ENCODE results near the gene FNBP1. TPM values are rescaled to one million over a fixed set of nuclear protein-coding genes. Genes with fewer than 3 reads are reported as not detected.
"Not testable (repeated sequence)": the region's sequence is repeated elsewhere in the genome, so short reads cannot be mapped to it uniquely, and the experiment has no call there.

FNBP1 gene
- total and polyA plus RNA-seq, 8 donors = 30.4 to 51.8 (median 34.4) TPM

DNA sequence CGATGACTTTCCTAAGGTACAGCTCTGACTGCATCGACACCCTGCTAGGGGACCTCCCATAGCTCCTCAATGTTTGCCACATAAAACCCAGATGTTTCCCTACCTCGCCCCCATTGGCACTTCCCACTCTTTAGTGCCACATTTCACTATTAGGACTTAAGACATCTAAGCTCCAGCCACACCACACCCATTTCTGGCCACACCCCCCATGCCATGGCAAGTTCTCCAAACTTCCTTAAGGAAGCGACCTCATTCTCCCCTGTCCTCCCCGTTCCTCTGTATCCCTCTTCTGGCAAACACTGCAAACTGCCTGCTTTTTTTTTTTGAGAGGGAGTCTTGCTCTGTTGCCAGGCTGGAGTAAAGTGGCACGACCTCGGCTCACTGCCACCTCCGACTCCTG, 144.8 kb downstream of the FNBP1 start:
- Histone ChIP-seq H3K36me3 (peaks cover 0 to 75% of the 10 kb centered on the region in 2 donors), H3K27ac (peak overlapping the region in 1 of 2 donors; percentile 28), H3K27me3 (no peaks in the 10 kb centered on the region), H3K4me1 (peaks cover 0 to 18% of the 10 kb centered on the region in 2 donors), H3K4me3 (no peak overlapping the region), H3K9me3 (no peaks in the 10 kb centered on the region)
- intact Hi-C loops (cut with DNase I) = no loop called here
- DNase-seq (peak in 1 of 4 donors; percentile 46), ATAC-seq (peak; percentile 70)
- TF ChIP-seq CTCF (IDR thresholded peaks at IDR 0.05) = no peak

- no peak for TF ChIP-seq CTCF (IDR thresholded peaks at IDR 0.05)
- Histone ChIP-seq H3K4me3 (no peak overlapping the region), H3K4me1 (peaks cover 0 to 27% of the 10 kb centered on the region in 2 donors), H3K27ac (no peak overlapping the region), H3K27me3 (no peaks in the 10 kb centered on the region), H3K36me3 (peaks cover 0 to 66% of the 10 kb centered on the region in 2 donors), H3K9me3 (no peaks in the 10 kb centered on the region)
- ATAC-seq (no peak), DNase-seq (no peak)
- intact Hi-C loops (cut with DNase I) = no loop called here
Observed at GRCh38 chr9:129897263-129897662, 145.7 kb downstream of the FNBP1 start.

DNA sequence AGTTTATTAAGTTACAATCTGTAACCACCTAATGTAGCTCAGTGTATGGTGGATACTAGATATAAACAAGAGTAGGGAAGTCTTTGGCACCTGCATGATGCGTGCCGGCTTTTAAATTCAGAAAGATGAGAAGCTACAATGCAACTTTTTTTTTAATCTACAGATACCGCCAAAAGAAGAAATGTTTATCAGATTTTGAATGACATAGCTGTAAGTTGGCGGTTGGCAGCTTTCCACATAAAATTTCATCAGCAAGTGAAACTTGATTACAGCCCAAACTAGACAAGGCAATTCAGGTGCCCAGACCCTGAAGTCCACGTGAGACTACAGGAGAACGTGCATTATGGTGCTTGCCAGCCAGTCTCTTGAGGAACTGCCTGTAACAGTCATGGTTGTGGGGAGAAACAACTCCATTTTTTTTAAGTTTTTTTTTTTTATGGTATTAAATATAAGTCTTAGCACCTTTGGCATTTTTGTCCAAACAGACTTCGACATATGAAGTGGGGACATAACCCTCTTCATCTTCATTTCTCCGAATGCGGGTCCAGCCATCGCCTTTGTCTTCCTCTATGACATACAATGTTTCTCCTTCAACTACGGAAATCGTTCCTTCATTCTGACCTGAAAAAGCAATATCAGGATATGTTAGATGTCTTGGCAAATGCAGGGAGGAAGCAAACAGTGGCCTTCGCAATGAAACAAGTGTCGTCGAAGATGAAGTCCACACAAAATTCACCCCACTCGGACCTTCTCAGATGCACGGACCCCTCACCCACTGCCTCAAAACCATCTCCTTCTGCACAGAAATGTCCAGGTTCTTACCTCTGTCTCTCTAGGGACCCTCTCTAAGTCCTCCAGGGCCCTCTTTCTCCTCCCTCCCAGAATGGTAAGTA, 147.4 kb downstream of the FNBP1 start:
- ATAC-seq (no peak), DNase-seq (no peak)
- Histone ChIP-seq H3K4me1 (peaks cover 0 to 40% of the 10 kb centered on the region in 2 donors), H3K9me3 (no peaks in the 10 kb centered on the region), H3K4me3 (no peak overlapping the region), H3K36me3 (peaks cover 0 to 52% of the 10 kb centered on the region in 2 donors), H3K27ac (no peak overlapping the region), H3K27me3 (no peaks in the 10 kb centered on the region)
- intact Hi-C loops (cut with DNase I) = no loop called here
- no peak for TF ChIP-seq CTCF (IDR thresholded peaks at IDR 0.05)

DNA sequence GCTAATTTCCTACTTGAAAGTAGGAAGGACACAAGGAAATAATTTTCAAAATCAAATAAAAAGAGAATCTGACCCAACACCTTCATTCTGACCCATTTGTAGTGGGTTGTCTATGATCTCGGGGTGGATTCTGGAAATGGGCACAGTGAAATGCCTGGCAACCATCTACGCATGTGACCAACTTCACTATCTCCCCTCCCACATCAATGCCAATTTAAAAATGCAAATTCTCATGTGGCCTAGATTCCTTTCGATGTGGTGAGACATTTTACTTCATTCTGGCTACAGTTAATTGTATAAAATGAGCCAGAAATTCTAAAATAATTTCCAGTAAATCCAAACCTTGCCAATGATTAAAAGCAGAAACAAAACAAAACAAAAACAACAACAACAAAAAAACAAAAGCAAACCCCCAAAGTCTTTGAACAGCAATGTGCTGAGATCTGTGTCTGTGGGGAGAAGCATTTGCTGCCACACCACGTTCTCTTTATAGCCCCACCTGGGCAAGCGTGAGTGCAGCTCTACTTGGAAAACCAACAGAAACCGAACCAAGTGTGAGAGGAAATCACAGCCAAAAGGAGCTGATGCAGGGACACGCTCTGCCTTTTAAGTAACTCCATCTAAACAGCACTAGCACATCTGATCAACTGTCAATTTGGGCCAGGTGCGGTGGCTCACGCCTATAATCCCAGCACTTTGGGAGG, 148.7 kb downstream of the FNBP1 start:
- peaks cover 0 to 48% of the 10 kb centered on the region in 2 donors for H3K4me1 ChIP-seq
- H3K4me3 ChIP-seq = no peak overlapping the region
- no peaks in the 10 kb centered on the region for H3K9me3 ChIP-seq
- no peak for TF ChIP-seq CTCF (IDR thresholded peaks at IDR 0.05)
- DNase-seq (no peak), ATAC-seq (no peak)
- intact Hi-C loops (cut with DNase I) = no loop called here
- no peaks in the 10 kb centered on the region for H3K27me3 ChIP-seq
- H3K27ac ChIP-seq = no peak overlapping the region
- H3K36me3 ChIP-seq = peaks cover 0 to 43% of the 10 kb centered on the region in 2 donors

DNA sequence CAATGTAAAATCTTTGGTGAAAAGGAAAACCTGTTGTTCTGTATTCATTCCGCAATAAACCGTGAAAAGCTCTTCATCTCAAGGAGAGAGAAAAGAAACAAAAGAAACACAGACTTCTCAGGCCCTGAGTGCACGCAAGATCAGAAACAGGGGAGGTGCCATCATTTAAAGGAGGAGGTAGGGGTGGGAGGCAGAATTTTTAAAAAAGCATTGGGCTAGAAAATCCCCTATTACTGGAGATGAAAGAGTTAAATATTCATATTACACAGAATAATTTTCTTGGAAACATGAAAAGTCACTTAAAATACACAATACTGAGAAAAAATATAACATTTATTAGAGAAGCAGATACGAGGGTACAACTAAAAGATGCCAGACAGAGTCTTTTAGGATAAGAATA, 151.4 kb downstream of the FNBP1 start:
- Histone ChIP-seq H3K4me3 (no peak overlapping the region), H3K27ac (peak overlapping the region in 1 of 2 donors; percentile 96), H3K27me3 (no peaks in the 10 kb centered on the region), H3K36me3 (peaks cover 0 to 27% of the 10 kb centered on the region in 2 donors), H3K9me3 (no peaks in the 10 kb centered on the region), H3K4me1 (peaks cover 0 to 64% of the 10 kb centered on the region in 2 donors)
- ATAC-seq (no peak), DNase-seq (no peak)
- no peak for TF ChIP-seq CTCF (IDR thresholded peaks at IDR 0.05)
- intact Hi-C loops (cut with DNase I) = no loop called here

GRCh38 chr9:129890718-129891299, 152.2 kb downstream of the FNBP1 start:
- peaks cover 0 to 71% of the 10 kb centered on the region in 2 donors for H3K4me1 ChIP-seq
- ATAC-seq = not testable (repeated sequence)

More at GRCh38 chr9:129890718-129891299, 152.2 kb downstream of the FNBP1 start:
- intact Hi-C loops (cut with DNase I); DNase-seq; H3K27me3 ChIP-seq; H3K9me3 ChIP-seq: not testable (repeated sequence)
- Histone ChIP-seq H3K4me3 (peak overlapping the region in 1 of 2 donors; percentile 26), H3K27ac (peak overlapping the region; percentile 13 to 96), H3K36me3 (peaks cover 0 to 20% of the 10 kb centered on the region in 2 donors)

All from left lung (tissue), 10 donors.